ENCODE measurements around the gene MAP3K21. TPM values are rescaled to one million over a fixed set of nuclear protein-coding genes. Genes with fewer than 3 reads are reported as not detected.

MAP3K21 gene
- total and polyA plus RNA-seq, 2 of the 8 experiments (the other 6 are each of a cell fraction or from before 2014, with no cell fraction given), result 21.2 to 21.8 TPM

DNA sequence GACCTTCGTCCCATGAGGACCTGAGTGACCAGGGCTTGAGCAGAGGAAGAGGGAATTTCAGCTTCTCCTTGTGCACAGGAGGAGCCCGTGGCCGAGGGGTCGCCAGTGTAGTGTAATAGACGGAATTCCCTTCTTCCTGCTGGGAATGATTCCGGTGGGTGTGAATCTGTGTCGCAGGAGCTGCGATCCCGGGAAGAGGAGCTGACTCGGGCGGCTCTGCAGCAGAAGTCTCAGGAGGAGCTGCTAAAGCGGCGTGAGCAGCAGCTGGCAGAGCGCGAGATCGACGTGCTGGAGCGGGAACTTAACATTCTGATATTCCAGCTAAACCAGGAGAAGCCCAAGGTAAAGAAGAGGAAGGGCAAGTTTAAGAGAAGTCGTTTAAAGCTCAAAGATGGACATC, 34.4 kb downstream of the MAP3K21 start (continued):
- TF ChIP-seq EZH2 (IDR thresholded peaks at IDR 0.05; ENCODE audit: low read depth, low read length, severe bottlenecking) (no peak), ZNF274 (IDR thresholded peaks at IDR 0.05; ENCODE audit: borderline replicate concordance, extremely low read depth, low read length) (no peak), HDAC6 (IDR thresholded peaks at IDR 0.05; ENCODE audit: low read depth, low read length) (no peak), PHF8 (conservative IDR thresholded peaks at IDR 0.05; ENCODE audit: low read depth, low read length) (no peak), FOSL1 (IDR thresholded peaks at IDR 0.05; ENCODE audit: insufficient read depth, low read depth, low read length) (no peak), NRF1 (IDR thresholded peaks at IDR 0.05; ENCODE audit: low read depth, low read length) (no peak)

All from H1 (cell line).